Loucy (cell line): Measurements from ENCODE around the gene MEIOSIN.
A peak's percentile ranks its signal among the peaks of the same experiment; 100 is the strongest.

ENCODE experiments used
- H2AFZ ChIP-seq: fragments of 200-600 bp; sonication (generic); 2 replicates; pipeline ENCODE4 v1.6.0; 2016; ENCODE audit warnings: antibody characterized with exemption, mild to moderate bottlenecking, low read length, moderate library complexity
- H3F3A ChIP-seq: fragments of 200-600 bp; 2 replicates; pipeline ENCODE4 v1.6.0; 2016; ENCODE audit warnings: antibody characterized with exemption, low read depth, mild to moderate bottlenecking
- H3K27me3 ChIP-seq: fragments of 200-600 bp; sonication (generic); 2 replicates; pipeline ENCODE4 v1.6.1; 2014; ENCODE audit warnings: low read length, mild to moderate bottlenecking; ENCODE audit not compliant: insufficient read depth, poor library complexity, severe bottlenecking
- H3K36me3 ChIP-seq: fragments of 200-600 bp; sonication (generic); 2 replicates; pipeline ENCODE4 v1.6.1; 2016; ENCODE audit warnings: low read length; ENCODE audit not compliant: insufficient read depth
- H3K4me1 ChIP-seq: fragments of 200-600 bp; sonication (generic); 2 replicates; pipeline ENCODE4 v1.5.1; 2014; ENCODE audit warnings: low read length, mild to moderate bottlenecking; ENCODE audit not compliant: insufficient read depth, poor library complexity, severe bottlenecking
- H3K4me2 ChIP-seq: fragments of 200-600 bp; sonication (generic); 2 replicates; pipeline ENCODE4 v1.6.0; 2014; ENCODE audit warnings: antibody characterized with exemption, low read length, low read depth, mild to moderate bottlenecking; ENCODE audit not compliant: poor library complexity, severe bottlenecking
- H3K4me3 ChIP-seq: fragments of 200-600 bp; sonication (generic); 2 replicates; pipeline ENCODE4 v1.5.1; 2014; ENCODE audit warnings: low read length, mild to moderate bottlenecking, mixed read lengths; ENCODE audit not compliant: poor library complexity, severe bottlenecking
- H3K79me2 ChIP-seq: fragments of 200-600 bp; sonication (generic); 2 replicates; pipeline ENCODE4 v1.6.1; 2014; ENCODE audit warnings: low read length; ENCODE audit not compliant: insufficient read depth
- H3K9ac ChIP-seq: fragments of 200-600 bp; sonication (generic); 2 replicates; pipeline ENCODE4 v1.6.0; 2014; ENCODE audit warnings: mild to moderate bottlenecking, low read depth, low read length, moderate library complexity; ENCODE audit not compliant: poor library complexity, severe bottlenecking
- H3K9me2 ChIP-seq: fragments of 200-600 bp; sonication (generic); replicated peaks from 2 replicates; pipeline ENCODE4 v1.6.1; 2016; ENCODE audit warnings: low read depth, low read length, mixed read lengths
- H3K9me3 ChIP-seq: fragments of 200-600 bp; sonication (generic); 2 replicates; pipeline ENCODE4 v1.6.1; 2014; ENCODE audit warnings: mild to moderate bottlenecking, antibody characterized with exemption, low read length, low read depth; ENCODE audit not compliant: insufficient read depth
- H4K20me1 ChIP-seq: fragments of 200-600 bp; sonication (generic); 2 replicates; pipeline ENCODE4 v1.6.0; 2014; ENCODE audit warnings: antibody characterized with exemption, low read length, mild to moderate bottlenecking; ENCODE audit not compliant: insufficient read depth, poor library complexity, severe bottlenecking
- CTCF ChIP-seq: fragments of 200-600 bp; sonication (generic); conservative IDR thresholded peaks from 2 replicates; pipeline ENCODE4 v1.5.1; 2014; ENCODE audit warnings: mild to moderate bottlenecking, antibody characterized with exemption, low read length
- EZH2phosphoT487 ChIP-seq: fragments of 200-600 bp; IDR thresholded peaks from 2 replicates; pipeline ENCODE4 v1.6.1; 2018; ENCODE audit warnings: antibody characterized with exemption, mild to moderate bottlenecking, moderate library complexity, borderline replicate concordance

Gene MEIOSIN

GRCh38 chr19:45804959-45805230 is 71.7 kb downstream of the MEIOSIN start:
- Histone ChIP-seq H3K36me3 (no peaks in the 10 kb centered on the region), H3K4me2 (no peak overlapping the region), H3K9me2 (no peaks in the 10 kb centered on the region), H3K27me3 (no peaks in the 10 kb centered on the region), H3K9ac (no peak overlapping the region), H3F3A (no peaks in the 10 kb centered on the region), H3K4me1 (no peaks in the 10 kb centered on the region), H4K20me1 (no peaks in the 10 kb centered on the region), H3K9me3 (no peaks in the 10 kb centered on the region), H3K4me3 (no peak overlapping the region), H3K79me2 (no peaks in the 10 kb centered on the region), H2AFZ (no peak overlapping the region)
- TF ChIP-seq CTCF, result no peak
- no peak for TF ChIP-seq EZH2phosphoT487

- H3K4me2 ChIP-seq, result no peak overlapping the region
- no peaks in the 10 kb centered on the region for H3K79me2 ChIP-seq
- TF ChIP-seq CTCF, result no peak
- no peak for TF ChIP-seq EZH2phosphoT487
- H3K9me3 ChIP-seq, result no peaks in the 10 kb centered on the region
- no peaks in the 10 kb centered on the region for H3K27me3 ChIP-seq
- H3K9ac ChIP-seq, result no peak overlapping the region
- no peaks in the 10 kb centered on the region for H3K9me2 ChIP-seq
- H3K4me3 ChIP-seq, result no peak overlapping the region
- H4K20me1 ChIP-seq, result no peaks in the 10 kb centered on the region
- peaks cover 5% of the 10 kb centered on the region for H3K4me1 ChIP-seq
- H3K36me3 ChIP-seq, result no peaks in the 10 kb centered on the region
- H2AFZ ChIP-seq, result no peak overlapping the region
- no peaks in the 10 kb centered on the region for H3F3A ChIP-seq
These were observed 72.5 kb downstream of the MEIOSIN start for GRCh38 chr19:45805719-45806118.

- Histone ChIP-seq H3K27me3 (no peaks in the 10 kb centered on the region), H3K4me1 (peaks cover 5% of the 10 kb centered on the region), H3K4me3 (peak overlapping the region; percentile 22), H3K9ac (no peak overlapping the region), H4K20me1 (no peaks in the 10 kb centered on the region), H3K9me3 (no peaks in the 10 kb centered on the region), H3K9me2 (no peaks in the 10 kb centered on the region), H3F3A (no peaks in the 10 kb centered on the region), H2AFZ (peak overlapping the region; percentile 57; the same call in 1 of the 2 replicates), H3K4me2 (peak overlapping the region; percentile 42), H3K79me2 (no peaks in the 10 kb centered on the region), H3K36me3 (no peaks in the 10 kb centered on the region)
- no peak for TF ChIP-seq CTCF
- no peak for TF ChIP-seq EZH2phosphoT487
These were observed 76.5 kb downstream of the MEIOSIN start for GRCh38 chr19:45809643-45810159.
